ENCODE measurements around the gene RTN1. TPM values are rescaled to one million over a fixed set of nuclear protein-coding genes. Genes with fewer than 3 reads are reported as not detected.
A peak's percentile ranks its signal among the peaks of the same experiment; 100 is the strongest.

Gene RTN1
- total RNA-seq, 1 experiment from 2014 or later, result 1.1 TPM

- Mint-ChIP-seq H3K4me1 (peaks cover 3% of the 10 kb centered on the region), H3K36me3 (0 out of 2 replicates have a peak, but pooled peaks cover 2% of the 10 kb centered on the region), H3K4me3 (no peak overlapping the region), H3K27ac (no peak overlapping the region), H3K27me3 (ENCODE audit: low read depth) (no peaks in the 10 kb centered on the region), H3K9me3 (peaks cover 15% of the 10 kb centered on the region)
- no peak for TF ChIP-seq ZBTB21 (CRISPR knock-in tag; IDR thresholded peaks at IDR 0.05; ENCODE audit: borderline replicate concordance)
- no peak for TF ChIP-seq RORB (CRISPR knock-in tag; IDR thresholded peaks at IDR 0.05)
- POLR2A ChIA-PET, result no interaction called here
- CTCF ChIA-PET, result interaction anchor here (1.5 kb wide), 1 partner anchor 95 kb away, joined by 3 read pairs; no protein-coding TSS in a partner anchor
- ATAC-seq (no peak), DNase-seq (ENCODE audit: low spot score) (no peak)
Measured at GRCh38 chr14:59803052-59803540, 67.5 kb downstream of the RTN1 start.

DNA sequence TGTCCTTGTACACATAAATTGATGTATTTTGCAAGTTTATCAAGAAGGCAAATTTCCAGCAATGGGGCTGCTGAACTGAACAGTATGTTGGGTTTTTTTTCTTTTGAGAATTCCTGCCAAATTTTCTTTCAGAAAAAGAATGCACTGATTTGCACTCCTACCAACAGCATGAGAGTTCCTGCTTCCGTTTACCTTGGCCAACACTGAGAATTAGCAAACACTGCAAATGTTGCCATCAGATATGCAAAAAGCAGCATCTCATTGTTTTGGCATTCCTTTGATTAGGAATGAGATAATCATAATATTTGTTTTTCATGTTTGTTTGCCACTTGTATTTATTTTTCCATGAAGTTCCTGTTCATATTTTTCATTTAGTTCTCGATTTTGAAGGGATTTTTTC, 82.4 kb downstream of the RTN1 start:
- ChIA-PET CTCF (no interaction called here), POLR2A (no interaction called here)
- no peak overlapping the region for H3K4me3 Mint-ChIP-seq
- H3K9me3 Mint-ChIP-seq, result no peaks in the 10 kb centered on the region
- no peak for TF ChIP-seq RORB (CRISPR knock-in tag; IDR thresholded peaks at IDR 0.05)
- no peak for TF ChIP-seq NFYB (CRISPR knock-in tag; conservative IDR thresholded peaks at IDR 0.05; ENCODE audit: low read depth)
- TF ChIP-seq, protein P1, sequence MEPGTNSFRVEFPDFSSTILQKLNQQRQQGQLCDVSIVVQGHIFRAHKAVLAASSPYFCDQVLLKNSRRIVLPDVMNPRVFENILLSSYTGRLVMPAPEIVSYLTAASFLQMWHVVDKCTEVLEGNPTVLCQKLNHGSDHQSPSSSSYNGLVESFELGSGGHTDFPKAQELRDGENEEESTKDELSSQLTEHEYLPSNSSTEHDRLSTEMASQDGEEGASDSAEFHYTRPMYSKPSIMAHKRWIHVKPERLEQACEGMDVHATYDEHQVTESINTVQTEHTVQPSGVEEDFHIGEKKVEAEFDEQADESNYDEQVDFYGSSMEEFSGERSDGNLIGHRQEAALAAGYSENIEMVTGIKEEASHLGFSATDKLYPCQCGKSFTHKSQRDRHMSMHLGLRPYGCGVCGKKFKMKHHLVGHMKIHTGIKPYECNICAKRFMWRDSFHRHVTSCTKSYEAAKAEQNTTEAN (CRISPR knock-in tag; IDR thresholded peaks at IDR 0.05), result no peak
- H3K27ac Mint-ChIP-seq, result no peak overlapping the region
- DNase-seq (ENCODE audit: low spot score) (no peak), ATAC-seq (no peak)
- no peaks in the 10 kb centered on the region for H3K36me3 Mint-ChIP-seq
- H3K4me1 Mint-ChIP-seq, result peaks cover 6% of the 10 kb centered on the region; the same call in 1 of the 2 replicates
- no peaks in the 10 kb centered on the region for H3K27me3 Mint-ChIP-seq (ENCODE audit: low read depth)

DNA sequence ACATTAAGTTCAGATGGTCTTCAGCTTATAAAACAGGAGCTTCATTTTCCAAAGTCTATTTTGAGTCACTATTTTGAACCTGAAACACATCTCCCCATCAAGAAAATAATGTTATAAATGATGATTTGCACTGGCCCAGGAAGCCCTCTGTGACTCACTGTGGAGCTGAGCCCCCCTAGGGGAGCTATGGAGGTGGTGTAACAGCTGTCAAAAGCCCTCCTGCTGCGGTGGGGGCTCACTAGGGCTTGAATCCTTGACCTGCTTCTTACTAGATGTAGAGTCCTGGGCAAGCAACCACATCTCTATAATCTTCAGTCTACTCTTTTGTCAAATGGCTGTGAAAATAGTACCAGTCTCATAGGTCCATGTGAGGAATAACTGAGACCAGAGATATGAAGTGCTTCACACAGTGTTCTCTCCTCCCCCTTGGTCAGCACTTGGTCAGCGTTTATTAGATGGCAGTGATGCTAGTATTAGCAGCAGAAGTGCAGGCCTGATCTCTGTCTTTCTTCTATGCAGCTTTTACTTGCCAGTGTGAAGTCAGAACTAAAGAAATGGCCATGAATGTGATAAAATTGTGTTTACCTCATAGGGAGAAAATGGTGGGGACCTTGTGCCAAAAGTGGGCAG, 83.4 kb downstream of the RTN1 start:
- DNase-seq (ENCODE audit: low spot score) (peak; percentile 12), ATAC-seq (peak; percentile 56)
- ChIA-PET POLR2A (no interaction called here), CTCF (no interaction called here)
- Mint-ChIP-seq H3K27ac (no peak overlapping the region), H3K36me3 (no peaks in the 10 kb centered on the region), H3K9me3 (no peaks in the 10 kb centered on the region), H3K4me3 (no peak overlapping the region), H3K4me1 (peaks cover 6% of the 10 kb centered on the region; the same call in 1 of the 2 replicates), H3K27me3 (ENCODE audit: low read depth) (no peaks in the 10 kb centered on the region)
- TF ChIP-seq IRF2 (CRISPR knock-in tag; IDR thresholded peaks at IDR 0.05; ENCODE audit: borderline replicate concordance, low read depth) (no peak), MYBL2 (CRISPR knock-in tag; IDR thresholded peaks at IDR 0.05) (no peak), TP53 (CRISPR knock-in tag; IDR thresholded peaks at IDR 0.05) (no peak), ZNF138 (CRISPR knock-in tag; conservative IDR thresholded peaks at IDR 0.05) (no peak), SP1 (CRISPR knock-in tag; conservative IDR thresholded peaks at IDR 0.05) (no peak), AFF4 (CRISPR knock-in tag; IDR thresholded peaks at IDR 0.05; ENCODE audit: borderline replicate concordance) (no peak), ZNF317 (CRISPR knock-in tag; IDR thresholded peaks at IDR 0.05; ENCODE audit: borderline replicate concordance, low read depth) (no peak), FOXJ3 (CRISPR knock-in tag; IDR thresholded peaks at IDR 0.05; ENCODE audit: borderline replicate concordance) (no peak), NFATC4 (CRISPR knock-in tag; IDR thresholded peaks at IDR 0.05) (no peak), FOXK1 (CRISPR knock-in tag; IDR thresholded peaks at IDR 0.05) (no peak), USF1 (CRISPR knock-in tag; IDR thresholded peaks at IDR 0.05) (no peak), ETV6 (CRISPR knock-in tag; IDR thresholded peaks at IDR 0.05) (no peak)
- TF ChIP-seq, protein P2, sequence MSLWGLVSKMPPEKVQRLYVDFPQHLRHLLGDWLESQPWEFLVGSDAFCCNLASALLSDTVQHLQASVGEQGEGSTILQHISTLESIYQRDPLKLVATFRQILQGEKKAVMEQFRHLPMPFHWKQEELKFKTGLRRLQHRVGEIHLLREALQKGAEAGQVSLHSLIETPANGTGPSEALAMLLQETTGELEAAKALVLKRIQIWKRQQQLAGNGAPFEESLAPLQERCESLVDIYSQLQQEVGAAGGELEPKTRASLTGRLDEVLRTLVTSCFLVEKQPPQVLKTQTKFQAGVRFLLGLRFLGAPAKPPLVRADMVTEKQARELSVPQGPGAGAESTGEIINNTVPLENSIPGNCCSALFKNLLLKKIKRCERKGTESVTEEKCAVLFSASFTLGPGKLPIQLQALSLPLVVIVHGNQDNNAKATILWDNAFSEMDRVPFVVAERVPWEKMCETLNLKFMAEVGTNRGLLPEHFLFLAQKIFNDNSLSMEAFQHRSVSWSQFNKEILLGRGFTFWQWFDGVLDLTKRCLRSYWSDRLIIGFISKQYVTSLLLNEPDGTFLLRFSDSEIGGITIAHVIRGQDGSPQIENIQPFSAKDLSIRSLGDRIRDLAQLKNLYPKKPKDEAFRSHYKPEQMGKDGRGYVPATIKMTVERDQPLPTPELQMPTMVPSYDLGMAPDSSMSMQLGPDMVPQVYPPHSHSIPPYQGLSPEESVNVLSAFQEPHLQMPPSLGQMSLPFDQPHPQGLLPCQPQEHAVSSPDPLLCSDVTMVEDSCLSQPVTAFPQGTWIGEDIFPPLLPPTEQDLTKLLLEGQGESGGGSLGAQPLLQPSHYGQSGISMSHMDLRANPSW (CRISPR knock-in tag; conservative IDR thresholded peaks at IDR 0.05; ENCODE audit: low read depth), result no peak
- TF ChIP-seq, protein P3, sequence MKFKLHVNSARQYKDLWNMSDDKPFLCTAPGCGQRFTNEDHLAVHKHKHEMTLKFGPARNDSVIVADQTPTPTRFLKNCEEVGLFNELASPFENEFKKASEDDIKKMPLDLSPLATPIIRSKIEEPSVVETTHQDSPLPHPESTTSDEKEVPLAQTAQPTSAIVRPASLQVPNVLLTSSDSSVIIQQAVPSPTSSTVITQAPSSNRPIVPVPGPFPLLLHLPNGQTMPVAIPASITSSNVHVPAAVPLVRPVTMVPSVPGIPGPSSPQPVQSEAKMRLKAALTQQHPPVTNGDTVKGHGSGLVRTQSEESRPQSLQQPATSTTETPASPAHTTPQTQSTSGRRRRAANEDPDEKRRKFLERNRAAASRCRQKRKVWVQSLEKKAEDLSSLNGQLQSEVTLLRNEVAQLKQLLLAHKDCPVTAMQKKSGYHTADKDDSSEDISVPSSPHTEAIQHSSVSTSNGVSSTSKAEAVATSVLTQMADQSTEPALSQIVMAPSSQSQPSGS (CRISPR knock-in tag; IDR thresholded peaks at IDR 0.05; ENCODE audit: borderline replicate concordance, low read depth), result no peak
- TF ChIP-seq, protein P4, sequence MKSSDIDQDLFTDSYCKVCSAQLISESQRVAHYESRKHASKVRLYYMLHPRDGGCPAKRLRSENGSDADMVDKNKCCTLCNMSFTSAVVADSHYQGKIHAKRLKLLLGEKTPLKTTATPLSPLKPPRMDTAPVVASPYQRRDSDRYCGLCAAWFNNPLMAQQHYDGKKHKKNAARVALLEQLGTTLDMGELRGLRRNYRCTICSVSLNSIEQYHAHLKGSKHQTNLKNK (CRISPR knock-in tag; IDR thresholded peaks at IDR 0.05), result no peak
- TF ChIP-seq, protein P5, sequence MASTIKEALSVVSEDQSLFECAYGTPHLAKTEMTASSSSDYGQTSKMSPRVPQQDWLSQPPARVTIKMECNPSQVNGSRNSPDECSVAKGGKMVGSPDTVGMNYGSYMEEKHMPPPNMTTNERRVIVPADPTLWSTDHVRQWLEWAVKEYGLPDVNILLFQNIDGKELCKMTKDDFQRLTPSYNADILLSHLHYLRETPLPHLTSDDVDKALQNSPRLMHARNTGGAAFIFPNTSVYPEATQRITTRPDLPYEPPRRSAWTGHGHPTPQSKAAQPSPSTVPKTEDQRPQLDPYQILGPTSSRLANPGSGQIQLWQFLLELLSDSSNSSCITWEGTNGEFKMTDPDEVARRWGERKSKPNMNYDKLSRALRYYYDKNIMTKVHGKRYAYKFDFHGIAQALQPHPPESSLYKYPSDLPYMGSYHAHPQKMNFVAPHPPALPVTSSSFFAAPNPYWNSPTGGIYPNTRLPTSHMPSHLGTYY (CRISPR knock-in tag; IDR thresholded peaks at IDR 0.05), result no peak

Measured in WTC11 (cell line).